H1 (cell line): ENCODE measurements around the gene TRABD2A. TPM values are rescaled to one million over a fixed set of nuclear protein-coding genes. Genes with fewer than 3 reads are reported as not detected.

Experiments used
- BACH1 ChIP-seq: IDR thresholded peaks from 2 replicates; pipeline ENCODE4 v1.6.1; 2012; ENCODE audit warnings: low read length, improper control_type of control experiment
- CHD1 ChIP-seq: IDR thresholded peaks from 2 replicates; pipeline ENCODE4 v1.6.1; 2012; ENCODE audit warnings: low read depth, low read length, improper control_type of control experiment
- JUN ChIP-seq: IDR thresholded peaks from 2 replicates; pipeline ENCODE4 v1.6.1; 2011; ENCODE audit warnings: low read depth, mild to moderate bottlenecking, improper control_type of control experiment, low read length
- KDM1A ChIP-seq: fragments of 200-600, 300-600 bp; sonication (generic); IDR thresholded peaks from 2 replicates; pipeline ENCODE4 v1.7.1; 2016; ENCODE audit warnings: mild to moderate bottlenecking, low read length, borderline replicate concordance
- PHF8 ChIP-seq: fragments of 200-600 bp; sonication (generic); conservative IDR thresholded peaks from 2 replicates; pipeline ENCODE4 v1.7.1; 2012; ENCODE audit warnings: low read depth, mild to moderate bottlenecking, inconsistent platforms, low read length, moderate library complexity
- POLR2A ChIP-seq, 2 experiments: IDR thresholded peaks; 1 replicate in 1 of 2; 2 replicates in 1 of 2; pipeline ENCODE4 v1.6.1; 2011; ENCODE audit warnings: low read depth in 2 of 2, low read length in 2 of 2, mild to moderate bottlenecking in 2 of 2; ENCODE audit errors: control extremely low read depth in 1 of 2
- TCF12 ChIP-seq: IDR thresholded peaks from 2 replicates; pipeline ENCODE4 v1.6.1; 2011; ENCODE audit warnings: low read depth, mild to moderate bottlenecking, low read length
- YY1 ChIP-seq: IDR thresholded peaks from 2 replicates; pipeline ENCODE4 v1.6.1; 2011; ENCODE audit warnings: low read depth, mild to moderate bottlenecking, low read length
- polyA plus RNA-seq, 7 experiments: library from polyadenylated mRNA; depleted of rRNA in 3 of 7; stranded (reverse) in 5 of 7; unstranded in 2 of 7; fragments of >200 nt in 5 of 7; fragments of 200-250 nt in 2 of 7; gene quantifications; 1 replicate in 5 of 7; 2 replicates in 1 of 7; 4 replicates in 1 of 7; pipeline versions ENCODE4 v1.2.1 to v1.2.3, GENCODE V29; 2011 to 2013; ENCODE audit warnings: missing spikeins in 2 of 7, mixed read lengths in 2 of 7
- total RNA-seq: library from RNA; stranded (reverse); fragmentation: NEBNext Ultra II Directional; extraction: Animal tissue kit (Norgen Biotek cat#: 25700); gene quantifications from 2 replicates; pipeline ENCODE4 v1.2.1, GENCODE V29; 2021
- TF ChIP-seq, protein P1 (sequence below): fragments of 300-600 bp; sonication (generic); IDR thresholded peaks from 2 replicates; pipeline ENCODE4 v1.7.1; 2012; ENCODE audit warnings: low read length, moderate library complexity, mild to moderate bottlenecking, inconsistent platforms; ENCODE audit not compliant: insufficient replicate concordance
- TF ChIP-seq, protein P2 (sequence below): IDR thresholded peaks from 2 replicates; pipeline ENCODE4 v1.6.1; 2012; ENCODE audit warnings: inconsistent platforms

The TRABD2A gene
- total and polyA plus RNA-seq, 2 of the 8 experiments (the other 6 are each of a cell fraction or from before 2014, with no cell fraction given): 17.3 to 18.6 TPM

- TF ChIP-seq, protein P1, sequence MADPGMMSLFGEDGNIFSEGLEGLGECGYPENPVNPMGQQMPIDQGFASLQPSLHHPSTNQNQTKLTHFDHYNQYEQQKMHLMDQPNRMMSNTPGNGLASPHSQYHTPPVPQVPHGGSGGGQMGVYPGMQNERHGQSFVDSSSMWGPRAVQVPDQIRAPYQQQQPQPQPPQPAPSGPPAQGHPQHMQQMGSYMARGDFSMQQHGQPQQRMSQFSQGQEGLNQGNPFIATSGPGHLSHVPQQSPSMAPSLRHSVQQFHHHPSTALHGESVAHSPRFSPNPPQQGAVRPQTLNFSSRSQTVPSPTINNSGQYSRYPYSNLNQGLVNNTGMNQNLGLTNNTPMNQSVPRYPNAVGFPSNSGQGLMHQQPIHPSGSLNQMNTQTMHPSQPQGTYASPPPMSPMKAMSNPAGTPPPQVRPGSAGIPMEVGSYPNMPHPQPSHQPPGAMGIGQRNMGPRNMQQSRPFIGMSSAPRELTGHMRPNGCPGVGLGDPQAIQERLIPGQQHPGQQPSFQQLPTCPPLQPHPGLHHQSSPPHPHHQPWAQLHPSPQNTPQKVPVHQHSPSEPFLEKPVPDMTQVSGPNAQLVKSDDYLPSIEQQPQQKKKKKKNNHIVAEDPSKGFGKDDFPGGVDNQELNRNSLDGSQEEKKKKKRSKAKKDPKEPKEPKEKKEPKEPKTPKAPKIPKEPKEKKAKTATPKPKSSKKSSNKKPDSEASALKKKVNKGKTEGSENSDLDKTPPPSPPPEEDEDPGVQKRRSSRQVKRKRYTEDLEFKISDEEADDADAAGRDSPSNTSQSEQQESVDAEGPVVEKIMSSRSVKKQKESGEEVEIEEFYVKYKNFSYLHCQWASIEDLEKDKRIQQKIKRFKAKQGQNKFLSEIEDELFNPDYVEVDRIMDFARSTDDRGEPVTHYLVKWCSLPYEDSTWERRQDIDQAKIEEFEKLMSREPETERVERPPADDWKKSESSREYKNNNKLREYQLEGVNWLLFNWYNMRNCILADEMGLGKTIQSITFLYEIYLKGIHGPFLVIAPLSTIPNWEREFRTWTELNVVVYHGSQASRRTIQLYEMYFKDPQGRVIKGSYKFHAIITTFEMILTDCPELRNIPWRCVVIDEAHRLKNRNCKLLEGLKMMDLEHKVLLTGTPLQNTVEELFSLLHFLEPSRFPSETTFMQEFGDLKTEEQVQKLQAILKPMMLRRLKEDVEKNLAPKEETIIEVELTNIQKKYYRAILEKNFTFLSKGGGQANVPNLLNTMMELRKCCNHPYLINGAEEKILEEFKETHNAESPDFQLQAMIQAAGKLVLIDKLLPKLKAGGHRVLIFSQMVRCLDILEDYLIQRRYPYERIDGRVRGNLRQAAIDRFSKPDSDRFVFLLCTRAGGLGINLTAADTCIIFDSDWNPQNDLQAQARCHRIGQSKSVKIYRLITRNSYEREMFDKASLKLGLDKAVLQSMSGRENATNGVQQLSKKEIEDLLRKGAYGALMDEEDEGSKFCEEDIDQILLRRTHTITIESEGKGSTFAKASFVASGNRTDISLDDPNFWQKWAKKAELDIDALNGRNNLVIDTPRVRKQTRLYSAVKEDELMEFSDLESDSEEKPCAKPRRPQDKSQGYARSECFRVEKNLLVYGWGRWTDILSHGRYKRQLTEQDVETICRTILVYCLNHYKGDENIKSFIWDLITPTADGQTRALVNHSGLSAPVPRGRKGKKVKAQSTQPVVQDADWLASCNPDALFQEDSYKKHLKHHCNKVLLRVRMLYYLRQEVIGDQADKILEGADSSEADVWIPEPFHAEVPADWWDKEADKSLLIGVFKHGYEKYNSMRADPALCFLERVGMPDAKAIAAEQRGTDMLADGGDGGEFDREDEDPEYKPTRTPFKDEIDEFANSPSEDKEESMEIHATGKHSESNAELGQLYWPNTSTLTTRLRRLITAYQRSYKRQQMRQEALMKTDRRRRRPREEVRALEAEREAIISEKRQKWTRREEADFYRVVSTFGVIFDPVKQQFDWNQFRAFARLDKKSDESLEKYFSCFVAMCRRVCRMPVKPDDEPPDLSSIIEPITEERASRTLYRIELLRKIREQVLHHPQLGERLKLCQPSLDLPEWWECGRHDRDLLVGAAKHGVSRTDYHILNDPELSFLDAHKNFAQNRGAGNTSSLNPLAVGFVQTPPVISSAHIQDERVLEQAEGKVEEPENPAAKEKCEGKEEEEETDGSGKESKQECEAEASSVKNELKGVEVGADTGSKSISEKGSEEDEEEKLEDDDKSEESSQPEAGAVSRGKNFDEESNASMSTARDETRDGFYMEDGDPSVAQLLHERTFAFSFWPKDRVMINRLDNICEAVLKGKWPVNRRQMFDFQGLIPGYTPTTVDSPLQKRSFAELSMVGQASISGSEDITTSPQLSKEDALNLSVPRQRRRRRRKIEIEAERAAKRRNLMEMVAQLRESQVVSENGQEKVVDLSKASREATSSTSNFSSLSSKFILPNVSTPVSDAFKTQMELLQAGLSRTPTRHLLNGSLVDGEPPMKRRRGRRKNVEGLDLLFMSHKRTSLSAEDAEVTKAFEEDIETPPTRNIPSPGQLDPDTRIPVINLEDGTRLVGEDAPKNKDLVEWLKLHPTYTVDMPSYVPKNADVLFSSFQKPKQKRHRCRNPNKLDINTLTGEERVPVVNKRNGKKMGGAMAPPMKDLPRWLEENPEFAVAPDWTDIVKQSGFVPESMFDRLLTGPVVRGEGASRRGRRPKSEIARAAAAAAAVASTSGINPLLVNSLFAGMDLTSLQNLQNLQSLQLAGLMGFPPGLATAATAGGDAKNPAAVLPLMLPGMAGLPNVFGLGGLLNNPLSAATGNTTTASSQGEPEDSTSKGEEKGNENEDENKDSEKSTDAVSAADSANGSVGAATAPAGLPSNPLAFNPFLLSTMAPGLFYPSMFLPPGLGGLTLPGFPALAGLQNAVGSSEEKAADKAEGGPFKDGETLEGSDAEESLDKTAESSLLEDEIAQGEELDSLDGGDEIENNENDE: no peak
- no peak for TF ChIP-seq BACH1
- TF ChIP-seq YY1: no peak
- TF ChIP-seq POLR2A (IDR thresholded peaks at IDR 0.05; ENCODE audit: control extremely low read depth in 1 of 2, low read depth in 2 of 2, low read length in 2 of 2): no peak
- TF ChIP-seq KDM1A: no peak
- no peak for TF ChIP-seq TCF12
- TF ChIP-seq, protein P2, sequence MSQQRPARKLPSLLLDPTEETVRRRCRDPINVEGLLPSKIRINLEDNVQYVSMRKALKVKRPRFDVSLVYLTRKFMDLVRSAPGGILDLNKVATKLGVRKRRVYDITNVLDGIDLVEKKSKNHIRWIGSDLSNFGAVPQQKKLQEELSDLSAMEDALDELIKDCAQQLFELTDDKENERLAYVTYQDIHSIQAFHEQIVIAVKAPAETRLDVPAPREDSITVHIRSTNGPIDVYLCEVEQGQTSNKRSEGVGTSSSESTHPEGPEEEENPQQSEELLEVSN: no peak
- TF ChIP-seq JUN: no peak
- no peak for TF ChIP-seq CHD1
- no peak for TF ChIP-seq PHF8
These were observed 7.8 kb upstream of the TRABD2A start (continued) for GRCh38 chr2:84888401-84889276.
